ENCODE data around the gene CYBA. TPM values are rescaled to one million over a fixed set of nuclear protein-coding genes. Genes with fewer than 3 reads are reported as not detected.

The CYBA gene
- total and polyA plus RNA-seq, 10 of the 15 experiments (the other 5 are each of a cell fraction or from before 2014, with no cell fraction given): 0.55 to 598 (median 258) TPM

GRCh38 chr16:88694221-88695087, 43.6 kb upstream of the CYBA start:
- WGBS (ENCODE audit: insufficient coverage, insufficient replicate concordance, low lambda C conversion rate, missing lambda C conversion rate): 91% methylated on average over 37 of the region's 37 CpGs
- ChIA-PET POLR2A (no interaction called here), RAD21 (ENCODE audit: unreplicated experiment) (no interaction called here), CTCF (no interaction called here), SMC1A (ENCODE audit: uncharacterized antibody, unreplicated experiment) (no interaction called here)
- Histone ChIP-seq H2AFZ (ENCODE audit: control insufficient read depth, low read depth, low read length) (no peak overlapping the region), H3K79me2 (ENCODE audit: control insufficient read depth, insufficient read depth, low read length) (no peaks in the 10 kb centered on the region), H3K4me3 (no peak overlapping the region), H3K9me3 (replicated peaks; ENCODE audit: control insufficient read depth, insufficient read depth, low read length) (no peaks in the 10 kb centered on the region), H3K4me2 (ENCODE audit: control insufficient read depth, insufficient read depth) (no peak overlapping the region), H3K27me3 (replicated peaks in 1 of 2; ENCODE audit: control insufficient read depth in 2 of 2, insufficient read depth in 2 of 2, low read length in 1 of 2) (no peaks in the 10 kb centered on the region; a peak in 1 of 4 replicates), H3K9ac (ENCODE audit: control insufficient read depth, insufficient read depth, low read length) (no peak overlapping the region), H3K27ac (ENCODE audit: control insufficient read depth, insufficient read depth) (no peak overlapping the region), H4K20me1 (ENCODE audit: control insufficient read depth, insufficient read depth) (no peaks in the 10 kb centered on the region), H3K36me3 (ENCODE audit: control insufficient read depth in 2 of 2, insufficient read depth in 2 of 2, low read length in 1 of 2) (peaks cover 0 to 7% of the 10 kb centered on the region in 2 experiments; a peak in 2 of 4 replicates), H3K4me1 (ENCODE audit: control insufficient read depth, insufficient read depth, low read length) (peaks cover 12% of the 10 kb centered on the region)
- FAIRE-seq: no peak
- BruUV-seq (replicated peaks): no TSS peak
- intact Hi-C loops (cut with micrococcal nuclease; ENCODE audit: unreplicated experiment) (no loop called here), in situ Hi-C loops (cut with MboI) (no loop called here)
- no peak for DNase-seq (ENCODE audit: low read depth, low spot score)
- TF ChIP-seq RAD21 (IDR thresholded peaks at IDR 0.05; ENCODE audit: insufficient read depth, low read depth, low read length): no peak
- no peak for TF ChIP-seq ZNF592 (IDR thresholded peaks at IDR 0.05)
- TF ChIP-seq SREBF1 (IDR thresholded peaks at IDR 0.05; ENCODE audit: low read length): no peak
- TF ChIP-seq TAF1 (IDR thresholded peaks at IDR 0.05; ENCODE audit: borderline replicate concordance, low read depth, low read length): no peak
- TF ChIP-seq RBBP5 (conservative IDR thresholded peaks at IDR 0.05): no peak
- no peak for TF ChIP-seq MTA3 (IDR thresholded peaks at IDR 0.05; ENCODE audit: borderline replicate concordance, low read length)
- no peak for TF ChIP-seq ZNF217 (IDR thresholded peaks at IDR 0.05)
- TF ChIP-seq BCLAF1 (IDR thresholded peaks at IDR 0.05): no peak
- no peak for TF ChIP-seq FOXK2 (IDR thresholded peaks at IDR 0.05)
- TF ChIP-seq ETV6 (conservative IDR thresholded peaks at IDR 0.05 in 1 of 2, IDR thresholded peaks at IDR 0.05 in 1 of 2; ENCODE audit: borderline replicate concordance in 1 of 2, low read depth in 1 of 2): no peak
- TF ChIP-seq MEF2A (IDR thresholded peaks at IDR 0.05; ENCODE audit: insufficient read depth, low read depth, low read length): no peak
- no peak for TF ChIP-seq MTA2 (IDR thresholded peaks at IDR 0.05; ENCODE audit: low read depth)
- no peak for TF ChIP-seq IRF4 (IDR thresholded peaks at IDR 0.05; ENCODE audit: low read depth, low read length)
- TF ChIP-seq ATF7 (IDR thresholded peaks at IDR 0.05; ENCODE audit: low read depth): no peak
- TF ChIP-seq CBX5 (IDR thresholded peaks at IDR 0.05; ENCODE audit: low read depth): no peak
- TF ChIP-seq STAT3 (IDR thresholded peaks at IDR 0.05; ENCODE audit: low read depth, low read length): no peak
- no peak for TF ChIP-seq GABPA (IDR thresholded peaks at IDR 0.05; ENCODE audit: low read depth)
- no peak for ATAC-seq

Measured in GM12878 (cell line).